Left lung (tissue), 10 donors: ENCODE results near the gene EVI5. TPM values are rescaled to one million over a fixed set of nuclear protein-coding genes. Genes with fewer than 3 reads are reported as not detected.
A peak's percentile ranks its signal among the peaks of the same experiment; 100 is the strongest.

Source experiments
- ATAC-seq: fragments of 200-7000 bp; cut with Tn5 transposase; one replicate; pipeline ENCODE4 v1.9.1; 2020; ENCODE audit warnings: moderate library complexity
- DNase-seq, 4 donors: peaks; one replicate each; pipeline ENCODE4 v3.0.0-alpha.2; 2013 to 2020
- H3K27ac ChIP-seq, 2 donors: fragments of 200-600 bp; sonication (generic) in 1 of 2; one replicate each; pipeline versions ENCODE4 v1.5.0 to v1.8.0; 2020 to 2021
- H3K27me3 ChIP-seq, 2 donors: fragments of 200-600 bp; sonication (generic) in 1 of 2; one replicate each; pipeline versions ENCODE4 v1.5.0 to v1.8.0; 2020 to 2021
- H3K36me3 ChIP-seq, 2 donors: fragments of 200-600 bp; sonication (generic) in 1 of 2; one replicate each; pipeline versions ENCODE4 v1.5.0 to v1.8.0; 2020 to 2021
- H3K4me1 ChIP-seq, 2 donors: fragments of 200-600 bp; one replicate each; pipeline ENCODE4 v1.8.0; 2021
- H3K4me3 ChIP-seq, 2 donors: fragments of 200-600 bp; sonication (generic) in 1 of 2; one replicate each; pipeline versions ENCODE4 v1.5.0 to v1.8.0; 2020 to 2021; ENCODE audit warnings: mild to moderate bottlenecking in 1 of 2
- H3K9me3 ChIP-seq, 2 donors: fragments of 200-600 bp; sonication (generic) in 1 of 2; one replicate each; pipeline versions ENCODE4 v1.5.0 to v1.8.0; 2020 to 2021
- CTCF ChIP-seq, 2 donors: fragments of 200-600 bp; sonication (generic) in 1 of 2; IDR thresholded peaks; one replicate each; pipeline versions ENCODE4 v1.5.0 to v1.8.0; 2021; ENCODE audit warnings: antibody characterized with exemption in 2 of 2
- intact Hi-C, 2 donors: fragments of 100-400 bp; cut with DNase I; formaldehyde crosslinking; loops; one replicate each; pipeline versions ENCODE4 v1.11.2 to v1.14.2; 2022
- polyA plus RNA-seq, 6 donors: library from polyadenylated mRNA; unstranded; fragments of 120-200 nt; gene quantifications; one replicate each; pipeline ENCODE4 v1.2.1, GENCODE V29; 2013; ENCODE audit not compliant: insufficient read length in 6 of 6
- total RNA-seq, 2 donors: library from RNA; stranded (reverse); fragmentation: NEBNext Ultra II Directional; extraction: Animal tissue kit (Norgen Biotek cat#: 25700); gene quantifications; one replicate each; pipeline ENCODE4 v1.2.1, GENCODE V29; 2021
- donor health status: DM: no; HTN: yes; CAD: no.
- donor health status: DM: no; HTN: no; CAD: no.

Gene EVI5
- total and polyA plus RNA-seq, 8 donors = 17.5 to 49.7 (median 22.4) TPM

- DNase-seq (no peak), ATAC-seq (no peak)
- intact Hi-C loops = no loop called here
- Histone ChIP-seq H3K4me3 (no peak overlapping the region), H3K36me3 (peaks cover 0 to 3% of the 10 kb centered on the region in 2 donors), H3K9me3 (no peaks in the 10 kb centered on the region), H3K4me1 (peaks cover 0 to 11% of the 10 kb centered on the region in 2 donors), H3K27me3 (peaks cover 9 to 25% of the 10 kb centered on the region in 2 donors), H3K27ac (peak overlapping the region in 1 of 2 donors; percentile 14)
- no peak for TF ChIP-seq CTCF (IDR thresholded peaks at IDR 0.05)
Observed at GRCh38 chr1:92475029-92475428, 309.9 kb downstream of the EVI5 start.

- Histone ChIP-seq H3K4me1 (peaks cover 0 to 8% of the 10 kb centered on the region in 2 donors), H3K36me3 (peaks cover 0 to 3% of the 10 kb centered on the region in 2 donors), H3K4me3 (no peak overlapping the region), H3K27me3 (peaks cover 0 to 14% of the 10 kb centered on the region in 2 donors), H3K27ac (peak overlapping the region in 1 of 2 donors; percentile 14), H3K9me3 (no peaks in the 10 kb centered on the region)
- TF ChIP-seq CTCF (IDR thresholded peaks at IDR 0.05) = no peak
- intact Hi-C loops = no loop called here
- no peak for ATAC-seq
- no peak for DNase-seq
Observed at GRCh38 chr1:92473781-92474495, 311.0 kb downstream of the EVI5 start.

DNA sequence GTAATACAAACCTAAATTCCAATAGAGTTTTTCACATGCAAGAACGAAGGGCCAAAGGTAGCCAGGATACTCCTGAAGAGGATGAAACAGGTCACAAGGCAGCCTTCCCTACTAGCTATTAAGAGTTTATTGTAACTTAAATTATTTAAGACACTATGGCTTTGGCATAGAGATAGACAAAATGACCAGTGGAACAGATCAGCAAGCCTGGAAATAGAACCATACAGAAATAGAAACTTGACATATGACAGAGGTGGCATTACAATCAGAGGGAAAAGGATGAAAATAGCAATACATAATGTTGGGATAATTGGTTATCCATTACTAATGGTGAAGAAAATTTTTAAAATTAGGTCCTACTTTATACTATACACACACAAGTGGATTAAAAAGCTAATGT lies 314.7 kb downstream of the EVI5 start:
- ATAC-seq (no peak), DNase-seq (no peak)
- intact Hi-C loops = no loop called here
- TF ChIP-seq CTCF (IDR thresholded peaks at IDR 0.05) = no peak
- H3K27ac ChIP-seq = no peak overlapping the region
- no peak overlapping the region for H3K4me3 ChIP-seq
- H3K9me3 ChIP-seq = no peaks in the 10 kb centered on the region
- no peaks in the 10 kb centered on the region for H3K36me3 ChIP-seq
- no peaks in the 10 kb centered on the region for H3K4me1 ChIP-seq
- H3K27me3 ChIP-seq = peaks cover 0 to 4% of the 10 kb centered on the region in 2 donors

DNA sequence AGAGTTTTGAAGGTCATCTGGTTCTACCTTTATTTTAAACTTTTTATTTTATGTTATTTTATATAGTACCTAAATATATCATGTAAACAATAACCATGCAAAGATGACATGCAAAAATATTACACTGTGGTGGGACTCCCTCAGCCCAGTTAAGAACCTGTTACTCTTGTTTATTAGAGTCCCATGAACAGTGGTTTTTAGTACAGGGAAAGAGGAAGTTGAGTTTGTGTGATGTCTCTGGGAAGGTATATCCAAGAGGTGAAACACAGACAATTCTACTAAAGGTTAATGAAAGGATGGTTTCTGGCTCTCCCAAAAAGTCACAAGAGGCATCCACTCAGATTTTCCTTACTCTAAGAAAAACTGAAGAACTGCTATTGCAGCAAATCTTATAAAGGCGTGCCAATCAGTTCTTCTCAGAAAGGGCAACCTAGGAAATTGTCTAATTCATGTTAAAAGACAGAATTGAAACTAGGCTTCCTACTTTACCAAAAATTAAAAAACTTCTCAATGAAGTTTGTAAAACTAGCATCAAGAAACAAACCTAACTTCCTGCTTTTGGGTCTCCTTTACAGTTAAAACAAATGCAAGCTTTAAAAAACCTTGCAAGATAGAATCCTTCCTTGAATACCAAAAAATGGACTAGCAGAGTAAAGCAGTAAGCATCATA lies 318.1 kb downstream of the EVI5 start:
- intact Hi-C loops = no loop called here
- Histone ChIP-seq H3K36me3 (no peaks in the 10 kb centered on the region), H3K27me3 (no peaks in the 10 kb centered on the region), H3K9me3 (no peaks in the 10 kb centered on the region), H3K4me3 (no peak overlapping the region), H3K27ac (peak overlapping the region in 1 of 2 donors; percentile 21), H3K4me1 (peaks cover 0 to 23% of the 10 kb centered on the region in 2 donors)
- no peak for ATAC-seq
- DNase-seq = no peak
- no peak for TF ChIP-seq CTCF (IDR thresholded peaks at IDR 0.05)

DNA sequence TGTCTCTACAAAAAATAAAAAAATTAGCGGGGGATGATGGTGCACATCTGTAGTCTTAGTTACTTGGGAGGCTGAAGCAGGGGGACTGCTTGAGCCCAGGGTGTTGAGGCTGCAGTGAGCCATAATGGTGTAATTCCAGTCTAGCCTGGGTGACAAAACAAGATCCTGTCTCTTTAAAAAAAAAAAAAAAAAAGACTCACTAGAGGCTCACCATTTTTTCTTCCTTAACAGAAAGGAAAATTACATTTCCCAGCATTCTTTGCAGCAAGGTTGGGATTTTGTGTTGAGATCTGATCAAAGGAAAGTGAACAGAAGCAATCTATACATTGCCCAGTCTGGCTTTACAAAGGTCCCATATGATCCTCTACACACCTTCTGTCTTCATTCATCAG lies 319.7 kb downstream of the EVI5 start:
- H3K27me3 ChIP-seq = no peaks in the 10 kb centered on the region
- DNase-seq (no peak), ATAC-seq (no peak)
- intact Hi-C loops = no loop called here
- no peaks in the 10 kb centered on the region for H3K9me3 ChIP-seq
- H3K4me1 ChIP-seq = peaks cover 0 to 38% of the 10 kb centered on the region in 2 donors
- no peak for TF ChIP-seq CTCF (IDR thresholded peaks at IDR 0.05)
- no peaks in the 10 kb centered on the region for H3K36me3 ChIP-seq
- no peak overlapping the region for H3K27ac ChIP-seq
- H3K4me3 ChIP-seq = no peak overlapping the region
